H1 (cell line): ENCODE measurements around the gene SCN2B. TPM values are rescaled to one million over a fixed set of nuclear protein-coding genes. Genes with fewer than 3 reads are reported as not detected.

Source experiments
- CTCF ChIA-PET: fragments of 300-600 bp; sonication (Branson Sonifier 250); formaldehyde crosslinking; loops from one replicate; lab custom pipeline; 2021; ENCODE audit not compliant: partially characterized antibody; lab: Charles Lee
- POLR2A ChIA-PET: fragments of 300-600 bp; sonication (Branson Sonifier 250); formaldehyde crosslinking; loops from one replicate; lab custom pipeline; 2021; ENCODE audit warnings: inconsistent platforms; ENCODE audit not compliant: partially characterized antibody; lab: Charles Lee
- DNase-seq, 2 experiments: peaks; one replicate each; pipeline versions ENCODE4 v3.0.0 to v3.0.0-alpha.2; 2010 to 2022; ENCODE audit warnings: low spot score in 2 of 2, low read depth in 1 of 2, mixed read lengths in 1 of 2
- FAIRE-seq: peaks from 2 replicates; lab custom pipeline; 2011; peaks lifted over from hg19 to GRCh38; lab: Jason Lieb, UNC
- H2AFZ ChIP-seq: 2 replicates; pipeline ENCODE4 v1.8.1; 2012; ENCODE audit warnings: low read length, inconsistent platforms
- H2AK5ac ChIP-seq: 2 replicates; pipeline ENCODE4 v1.6.1; 2013; ENCODE audit warnings: low read depth, low read length
- H2BK120ac ChIP-seq: replicated peaks from 2 replicates; pipeline ENCODE3; 2013; ENCODE audit warnings: low read depth, low read length, inconsistent platforms
- H2BK12ac ChIP-seq: 2 replicates; pipeline ENCODE4 v1.6.1; 2013; ENCODE audit warnings: low read depth, low read length
- H2BK15ac ChIP-seq: 2 replicates; pipeline ENCODE4 v1.6.1; 2013; ENCODE audit warnings: low read length
- H2BK20ac ChIP-seq: 2 replicates; pipeline ENCODE4 v1.6.1; 2013; ENCODE audit warnings: low read length
- H2BK5ac ChIP-seq: 2 replicates; pipeline ENCODE4 v1.6.1; 2013; ENCODE audit warnings: low read depth, low read length
- H3K14ac ChIP-seq: 2 replicates; pipeline ENCODE4 v1.6.1; 2013; ENCODE audit warnings: inconsistent platforms; ENCODE audit not compliant: insufficient read length
- H3K18ac ChIP-seq: 2 replicates; pipeline ENCODE4 v1.6.1; 2013; ENCODE audit warnings: low read length; ENCODE audit errors: extremely low read depth
- H3K23ac ChIP-seq: 2 replicates; pipeline ENCODE4 v1.6.1; 2013; ENCODE audit warnings: inconsistent platforms; ENCODE audit not compliant: insufficient read length
- H3K23me2 ChIP-seq: 2 replicates; pipeline ENCODE4 v1.6.1; 2013; ENCODE audit warnings: low read depth, low read length
- H3K27ac ChIP-seq: 2 replicates; pipeline ENCODE4 v1.6.1; 2011; ENCODE audit warnings: low read depth, low read length, inconsistent platforms
- H3K27me3 ChIP-seq, 4 experiments: replicated peaks in 1 of 4; 1 replicate in 1 of 4; 2 replicates in 3 of 4; pipeline versions ENCODE4 v1.6.1 to v1.8.1; 2011 to 2013; ENCODE audit warnings: low read length in 3 of 4, mild to moderate bottlenecking in 3 of 4, inconsistent platforms in 2 of 4, mixed read lengths in 2 of 4, moderate library complexity in 1 of 4; ENCODE audit not compliant: control insufficient read depth in 3 of 4, insufficient read depth in 3 of 4; ENCODE audit errors: extremely low read depth in 1 of 4
- H3K36me3 ChIP-seq, 4 experiments: 2 replicates each; pipeline versions ENCODE4 v1.6.1 to v1.8.1; 2011 to 2013; ENCODE audit warnings: mild to moderate bottlenecking in 4 of 4, low read length in 3 of 4, moderate library complexity in 2 of 4, control low read depth in 1 of 4, inconsistent platforms in 1 of 4; ENCODE audit not compliant: insufficient read depth in 4 of 4, control insufficient read depth in 2 of 4
- H3K4ac ChIP-seq: replicated peaks from 2 replicates; pipeline ENCODE3; 2013; ENCODE audit warnings: low read length, low read depth, mixed read lengths, inconsistent platforms; ENCODE audit not compliant: insufficient read length
- H3K4me1 ChIP-seq, 4 experiments: replicated peaks in 1 of 4; 1 replicate in 1 of 4; 2 replicates in 3 of 4; pipeline versions ENCODE4 v1.6.1 to v1.8.1; 2011 to 2013; ENCODE audit warnings: low read length in 3 of 4, inconsistent platforms in 2 of 4, mixed read lengths in 1 of 4; ENCODE audit not compliant: insufficient read depth in 4 of 4, control insufficient read depth in 3 of 4
- H3K4me2 ChIP-seq, 2 experiments: 2 replicates each; pipeline versions ENCODE4 v1.6.1 to v1.8.1; 2011 to 2013; ENCODE audit warnings: low read depth in 2 of 2, low read length in 2 of 2, control low read depth in 1 of 2, inconsistent platforms in 1 of 2, mild to moderate bottlenecking in 1 of 2; ENCODE audit not compliant: insufficient read depth in 1 of 2
- H3K4me3 ChIP-seq, 4 experiments: fragments of 200-600, 300-600 bp in 1 of 4; sonication (generic), shearing (Covaris generic), sonication (Bioruptor Twin) in 1 of 4; 2 replicates each; pipeline versions ENCODE4 v1.5.1 to v1.8.1; 2011 to 2016; ENCODE audit warnings: low read length in 4 of 4, low read depth in 3 of 4, control low read depth in 2 of 4, inconsistent platforms in 2 of 4, mild to moderate bottlenecking in 2 of 4, mixed read lengths in 1 of 4, moderate library complexity in 1 of 4; ENCODE audit not compliant: insufficient read depth in 2 of 4; ENCODE audit errors: extremely low read depth in 1 of 4
- H3K56ac ChIP-seq: replicated peaks from 2 replicates; pipeline ENCODE3; 2013; ENCODE audit warnings: low read depth, mild to moderate bottlenecking, mixed read lengths, low read length, inconsistent platforms; ENCODE audit not compliant: insufficient read length
- H3K79me1 ChIP-seq: 2 replicates; pipeline ENCODE4 v1.6.1; 2013; ENCODE audit warnings: low read depth, low read length, control low read depth
- H3K79me2 ChIP-seq, 2 experiments: 2 replicates each; pipeline versions ENCODE4 v1.6.1 to v1.8.1; 2012 to 2013; ENCODE audit warnings: low read length in 2 of 2, mild to moderate bottlenecking in 2 of 2, inconsistent platforms in 1 of 2; ENCODE audit not compliant: insufficient read depth in 2 of 2, control insufficient read depth in 1 of 2
- H3K9ac ChIP-seq, 4 experiments: replicated peaks in 1 of 4; 1 replicate in 1 of 4; 2 replicates in 3 of 4; pipeline versions ENCODE4 v1.6.1 to v1.8.1; 2011 to 2013; ENCODE audit warnings: low read depth in 3 of 4, low read length in 3 of 4, control low read depth in 2 of 4, mild to moderate bottlenecking in 2 of 4, moderate library complexity in 2 of 4, inconsistent platforms in 1 of 4; ENCODE audit errors: extremely low read depth in 1 of 4
- H3K9me3 ChIP-seq, 2 experiments: 2 replicates each; pipeline versions ENCODE4 v1.6.1 to v1.8.1; 2012 to 2013; ENCODE audit warnings: mild to moderate bottlenecking in 2 of 2, moderate library complexity in 2 of 2, control low read depth in 1 of 2, inconsistent platforms in 1 of 2, low read depth in 1 of 2, low read length in 1 of 2, mixed read lengths in 1 of 2; ENCODE audit not compliant: insufficient read depth in 2 of 2
- H4K20me1 ChIP-seq, 2 experiments: replicated peaks in 1 of 2; 2 replicates each; pipeline versions ENCODE3 to v1.8.1; 2011 to 2013; ENCODE audit warnings: inconsistent platforms in 2 of 2, low read length in 2 of 2, mild to moderate bottlenecking in 1 of 2; ENCODE audit not compliant: insufficient read depth in 2 of 2, control insufficient read depth in 1 of 2
- H4K5ac ChIP-seq: 2 replicates; pipeline ENCODE4 v1.6.1; 2013; ENCODE audit warnings: low read length, low read depth, mixed read lengths, inconsistent platforms; ENCODE audit not compliant: insufficient read length
- H4K8ac ChIP-seq: 2 replicates; pipeline ENCODE4 v1.8.0; 2013; ENCODE audit warnings: mild to moderate bottlenecking, moderate library complexity, low read length, inconsistent platforms; ENCODE audit not compliant: insufficient read depth; ENCODE audit errors: extremely low read depth
- H4K91ac ChIP-seq: replicated peaks from 2 replicates; pipeline ENCODE3; 2013; ENCODE audit warnings: low read length, mixed read lengths, inconsistent platforms; ENCODE audit not compliant: insufficient read length
- SIX5 ChIP-seq: IDR thresholded peaks from 2 replicates; pipeline ENCODE4 v1.6.1; 2011; ENCODE audit warnings: mild to moderate bottlenecking, low read depth, low read length
- YY1 ChIP-seq: IDR thresholded peaks from 2 replicates; pipeline ENCODE4 v1.6.1; 2011; ENCODE audit warnings: low read depth, mild to moderate bottlenecking, low read length
- WGBS, 2 experiments: shearing (Covaris generic) in 1 of 2; methylation state at CpG; one replicate each; pipeline versions ENCODE4 v1.1.6 to v1.1.7; 2013 to 2015; ENCODE audit warnings: low lambda C conversion rate in 2 of 2, mixed read lengths in 2 of 2, inconsistent platforms in 1 of 2, low coverage in 1 of 2, missing lambda C conversion rate in 1 of 2; ENCODE audit not compliant: insufficient replicate concordance in 2 of 2, insufficient coverage in 1 of 2, insufficient read length in 1 of 2; ENCODE audit errors: extremely low coverage in 1 of 2, missing lambda C conversion rate in 1 of 2; 5-methylcytosine and 5-hydroxymethylcytosine counted together
- polyA plus RNA-seq, 7 experiments: library from polyadenylated mRNA; depleted of rRNA in 3 of 7; stranded (reverse) in 5 of 7; unstranded in 2 of 7; fragments of >200 nt in 5 of 7; fragments of 200-250 nt in 2 of 7; gene quantifications; 1 replicate in 5 of 7; 2 replicates in 1 of 7; 4 replicates in 1 of 7; pipeline versions ENCODE4 v1.2.1 to v1.2.3, GENCODE V29; 2011 to 2013; ENCODE audit warnings: missing spikeins in 2 of 7, mixed read lengths in 2 of 7
- total RNA-seq: library from RNA; stranded (reverse); fragmentation: NEBNext Ultra II Directional; extraction: Animal tissue kit (Norgen Biotek cat#: 25700); gene quantifications from 2 replicates; pipeline ENCODE4 v1.2.1, GENCODE V29; 2021

Gene SCN2B
- total and polyA plus RNA-seq, 2 of the 8 experiments (the other 6 are each of a cell fraction or from before 2014, with no cell fraction given) = 0.14 to 0.24 TPM

GRCh38 chr11:118167253-118167652, 9.2 kb downstream of the SCN2B start:
- H3K27ac ChIP-seq = no peak overlapping the region
- no peak overlapping the region for H3K4me3 ChIP-seq
- WGBS, 2 experiments = 79% methylated on average over 2 of the region's 2 CpGs; no CpG with 5 or more reads in 1 of the 2 experiments
- FAIRE-seq = no peak
- H3K23ac ChIP-seq = no peak overlapping the region
- H3K56ac ChIP-seq = no peak overlapping the region
- ChIA-PET CTCF (interaction anchor here (0.8 to 8.7 kb wide), 5 partner anchors 10 to 343 kb away, joined by 3 to 245 read pairs (median 4); partner anchors contain the start of genes FXYD2 and SCN4B), POLR2A (interaction anchor here (0.6 to 1.2 kb wide), 2 partner anchors 10 to 667 kb away, joined by 3 to 5 read pairs; no protein-coding TSS in a partner anchor)
- H3K4me1 ChIP-seq = peaks cover 2 to 16% (median 7%) of the 10 kb centered on the region in 4 experiments
- H3K27me3 ChIP-seq = peaks cover 6 to 64% (median 33%) of the 10 kb centered on the region in 4 experiments
- H3K79me2 ChIP-seq = no peaks in the 10 kb centered on the region
- H3K4me2 ChIP-seq = no peak overlapping the region
- no peak overlapping the region for H4K5ac ChIP-seq
- H4K8ac ChIP-seq = no peak overlapping the region
- H2AFZ ChIP-seq = no peak overlapping the region
- peaks cover 2% of the 10 kb centered on the region; the same call in 1 of the 2 replicates for H3K23me2 ChIP-seq
- no peak overlapping the region for H2BK5ac ChIP-seq
- no peaks in the 10 kb centered on the region for H4K20me1 ChIP-seq
- DNase-seq = no peak
- no peak overlapping the region for H3K4ac ChIP-seq
- no peak overlapping the region for H3K14ac ChIP-seq
- H2BK20ac ChIP-seq = no peak overlapping the region
- H2BK15ac ChIP-seq = no peak overlapping the region
- H2AK5ac ChIP-seq = no peak overlapping the region
- H3K36me3 ChIP-seq = no peaks in the 10 kb centered on the region
- H2BK120ac ChIP-seq = no peak overlapping the region
- no peaks in the 10 kb centered on the region for H3K79me1 ChIP-seq
- TF ChIP-seq YY1 = no peak
- TF ChIP-seq SIX5 = no peak
- no peak overlapping the region for H4K91ac ChIP-seq
- H3K18ac ChIP-seq = no peak overlapping the region
- no peaks in the 10 kb centered on the region for H3K9me3 ChIP-seq
- H2BK12ac ChIP-seq = no peak overlapping the region
- H3K9ac ChIP-seq = no peak overlapping the region
